H1 (cell line): ENCODE measurements around the gene ZNF562. TPM values are rescaled to one million over a fixed set of nuclear protein-coding genes. Genes with fewer than 3 reads are reported as not detected.
"Not testable (repeated sequence)": the region's sequence is repeated elsewhere in the genome, so short reads cannot be mapped to it uniquely, and the experiment has no call there.

ENCODE experiments used
- CTCF ChIA-PET: fragments of 300-600 bp; sonication (Branson Sonifier 250); formaldehyde crosslinking; loops from one replicate; lab custom pipeline; 2021; ENCODE audit not compliant: partially characterized antibody; lab: Charles Lee
- POLR2A ChIA-PET: fragments of 300-600 bp; sonication (Branson Sonifier 250); formaldehyde crosslinking; loops from one replicate; lab custom pipeline; 2021; ENCODE audit warnings: inconsistent platforms; ENCODE audit not compliant: partially characterized antibody; lab: Charles Lee
- DNase-seq, 2 experiments: peaks; one replicate each; pipeline versions ENCODE4 v3.0.0 to v3.0.0-alpha.2; 2010 to 2022; ENCODE audit warnings: low spot score in 2 of 2, low read depth in 1 of 2, mixed read lengths in 1 of 2
- FAIRE-seq: peaks from 2 replicates; lab custom pipeline; 2011; peaks lifted over from hg19 to GRCh38; lab: Jason Lieb, UNC
- H2AFZ ChIP-seq: 2 replicates; pipeline ENCODE4 v1.8.1; 2012; ENCODE audit warnings: low read length, inconsistent platforms
- H2AK5ac ChIP-seq: 2 replicates; pipeline ENCODE4 v1.6.1; 2013; ENCODE audit warnings: low read depth, low read length
- H2BK120ac ChIP-seq: replicated peaks from 2 replicates; pipeline ENCODE3; 2013; ENCODE audit warnings: low read depth, low read length, inconsistent platforms
- H2BK12ac ChIP-seq: 2 replicates; pipeline ENCODE4 v1.6.1; 2013; ENCODE audit warnings: low read depth, low read length
- H2BK15ac ChIP-seq: 2 replicates; pipeline ENCODE4 v1.6.1; 2013; ENCODE audit warnings: low read length
- H2BK20ac ChIP-seq: 2 replicates; pipeline ENCODE4 v1.6.1; 2013; ENCODE audit warnings: low read length
- H2BK5ac ChIP-seq: 2 replicates; pipeline ENCODE4 v1.6.1; 2013; ENCODE audit warnings: low read depth, low read length
- H3K14ac ChIP-seq: 2 replicates; pipeline ENCODE4 v1.6.1; 2013; ENCODE audit warnings: inconsistent platforms; ENCODE audit not compliant: insufficient read length
- H3K18ac ChIP-seq: 2 replicates; pipeline ENCODE4 v1.6.1; 2013; ENCODE audit warnings: low read length; ENCODE audit errors: extremely low read depth
- H3K23ac ChIP-seq: 2 replicates; pipeline ENCODE4 v1.6.1; 2013; ENCODE audit warnings: inconsistent platforms; ENCODE audit not compliant: insufficient read length
- H3K23me2 ChIP-seq: 2 replicates; pipeline ENCODE4 v1.6.1; 2013; ENCODE audit warnings: low read depth, low read length
- H3K27ac ChIP-seq: 2 replicates; pipeline ENCODE4 v1.6.1; 2011; ENCODE audit warnings: low read depth, low read length, inconsistent platforms
- H3K27me3 ChIP-seq, 4 experiments: replicated peaks in 1 of 4; 1 replicate in 1 of 4; 2 replicates in 3 of 4; pipeline versions ENCODE4 v1.6.1 to v1.8.1; 2011 to 2013; ENCODE audit warnings: low read length in 3 of 4, mild to moderate bottlenecking in 3 of 4, inconsistent platforms in 2 of 4, mixed read lengths in 2 of 4, moderate library complexity in 1 of 4; ENCODE audit not compliant: control insufficient read depth in 3 of 4, insufficient read depth in 3 of 4; ENCODE audit errors: extremely low read depth in 1 of 4
- H3K36me3 ChIP-seq, 4 experiments: 2 replicates each; pipeline versions ENCODE4 v1.6.1 to v1.8.1; 2011 to 2013; ENCODE audit warnings: mild to moderate bottlenecking in 4 of 4, low read length in 3 of 4, moderate library complexity in 2 of 4, control low read depth in 1 of 4, inconsistent platforms in 1 of 4; ENCODE audit not compliant: insufficient read depth in 4 of 4, control insufficient read depth in 2 of 4
- H3K4ac ChIP-seq: replicated peaks from 2 replicates; pipeline ENCODE3; 2013; ENCODE audit warnings: low read length, low read depth, mixed read lengths, inconsistent platforms; ENCODE audit not compliant: insufficient read length
- H3K4me1 ChIP-seq, 4 experiments: replicated peaks in 1 of 4; 1 replicate in 1 of 4; 2 replicates in 3 of 4; pipeline versions ENCODE4 v1.6.1 to v1.8.1; 2011 to 2013; ENCODE audit warnings: low read length in 3 of 4, inconsistent platforms in 2 of 4, mixed read lengths in 1 of 4; ENCODE audit not compliant: insufficient read depth in 4 of 4, control insufficient read depth in 3 of 4
- H3K4me2 ChIP-seq, 2 experiments: 2 replicates each; pipeline versions ENCODE4 v1.6.1 to v1.8.1; 2011 to 2013; ENCODE audit warnings: low read depth in 2 of 2, low read length in 2 of 2, control low read depth in 1 of 2, inconsistent platforms in 1 of 2, mild to moderate bottlenecking in 1 of 2; ENCODE audit not compliant: insufficient read depth in 1 of 2
- H3K4me3 ChIP-seq, 4 experiments: fragments of 200-600, 300-600 bp in 1 of 4; sonication (generic), shearing (Covaris generic), sonication (Bioruptor Twin) in 1 of 4; 2 replicates each; pipeline versions ENCODE4 v1.5.1 to v1.8.1; 2011 to 2016; ENCODE audit warnings: low read length in 4 of 4, low read depth in 3 of 4, control low read depth in 2 of 4, inconsistent platforms in 2 of 4, mild to moderate bottlenecking in 2 of 4, mixed read lengths in 1 of 4, moderate library complexity in 1 of 4; ENCODE audit not compliant: insufficient read depth in 2 of 4; ENCODE audit errors: extremely low read depth in 1 of 4
- H3K56ac ChIP-seq: replicated peaks from 2 replicates; pipeline ENCODE3; 2013; ENCODE audit warnings: low read depth, mild to moderate bottlenecking, mixed read lengths, low read length, inconsistent platforms; ENCODE audit not compliant: insufficient read length
- H3K79me1 ChIP-seq: 2 replicates; pipeline ENCODE4 v1.6.1; 2013; ENCODE audit warnings: low read depth, low read length, control low read depth
- H3K79me2 ChIP-seq, 2 experiments: 2 replicates each; pipeline versions ENCODE4 v1.6.1 to v1.8.1; 2012 to 2013; ENCODE audit warnings: low read length in 2 of 2, mild to moderate bottlenecking in 2 of 2, inconsistent platforms in 1 of 2; ENCODE audit not compliant: insufficient read depth in 2 of 2, control insufficient read depth in 1 of 2
- H3K9ac ChIP-seq, 4 experiments: replicated peaks in 1 of 4; 1 replicate in 1 of 4; 2 replicates in 3 of 4; pipeline versions ENCODE4 v1.6.1 to v1.8.1; 2011 to 2013; ENCODE audit warnings: low read depth in 3 of 4, low read length in 3 of 4, control low read depth in 2 of 4, mild to moderate bottlenecking in 2 of 4, moderate library complexity in 2 of 4, inconsistent platforms in 1 of 4; ENCODE audit errors: extremely low read depth in 1 of 4
- H3K9me3 ChIP-seq, 2 experiments: 2 replicates each; pipeline versions ENCODE4 v1.6.1 to v1.8.1; 2012 to 2013; ENCODE audit warnings: mild to moderate bottlenecking in 2 of 2, moderate library complexity in 2 of 2, control low read depth in 1 of 2, inconsistent platforms in 1 of 2, low read depth in 1 of 2, low read length in 1 of 2, mixed read lengths in 1 of 2; ENCODE audit not compliant: insufficient read depth in 2 of 2
- H4K20me1 ChIP-seq, 2 experiments: replicated peaks in 1 of 2; 2 replicates each; pipeline versions ENCODE3 to v1.8.1; 2011 to 2013; ENCODE audit warnings: inconsistent platforms in 2 of 2, low read length in 2 of 2, mild to moderate bottlenecking in 1 of 2; ENCODE audit not compliant: insufficient read depth in 2 of 2, control insufficient read depth in 1 of 2
- H4K5ac ChIP-seq: 2 replicates; pipeline ENCODE4 v1.6.1; 2013; ENCODE audit warnings: low read length, low read depth, mixed read lengths, inconsistent platforms; ENCODE audit not compliant: insufficient read length
- H4K8ac ChIP-seq: 2 replicates; pipeline ENCODE4 v1.8.0; 2013; ENCODE audit warnings: mild to moderate bottlenecking, moderate library complexity, low read length, inconsistent platforms; ENCODE audit not compliant: insufficient read depth; ENCODE audit errors: extremely low read depth
- H4K91ac ChIP-seq: replicated peaks from 2 replicates; pipeline ENCODE3; 2013; ENCODE audit warnings: low read length, mixed read lengths, inconsistent platforms; ENCODE audit not compliant: insufficient read length
- ZNF274 ChIP-seq: IDR thresholded peaks from 2 replicates; pipeline ENCODE4 v1.7.0; 2012; ENCODE audit warnings: low read length, borderline replicate concordance; ENCODE audit errors: extremely low read depth
- WGBS, 2 experiments: shearing (Covaris generic) in 1 of 2; methylation state at CpG; one replicate each; pipeline versions ENCODE4 v1.1.6 to v1.1.7; 2013 to 2015; ENCODE audit warnings: low lambda C conversion rate in 2 of 2, mixed read lengths in 2 of 2, inconsistent platforms in 1 of 2, low coverage in 1 of 2, missing lambda C conversion rate in 1 of 2; ENCODE audit not compliant: insufficient replicate concordance in 2 of 2, insufficient coverage in 1 of 2, insufficient read length in 1 of 2; ENCODE audit errors: extremely low coverage in 1 of 2, missing lambda C conversion rate in 1 of 2; 5-methylcytosine and 5-hydroxymethylcytosine counted together
- polyA plus RNA-seq, 7 experiments: library from polyadenylated mRNA; depleted of rRNA in 3 of 7; stranded (reverse) in 5 of 7; unstranded in 2 of 7; fragments of >200 nt in 5 of 7; fragments of 200-250 nt in 2 of 7; gene quantifications; 1 replicate in 5 of 7; 2 replicates in 1 of 7; 4 replicates in 1 of 7; pipeline versions ENCODE4 v1.2.1 to v1.2.3, GENCODE V29; 2011 to 2013; ENCODE audit warnings: missing spikeins in 2 of 7, mixed read lengths in 2 of 7
- total RNA-seq: library from RNA; stranded (reverse); fragmentation: NEBNext Ultra II Directional; extraction: Animal tissue kit (Norgen Biotek cat#: 25700); gene quantifications from 2 replicates; pipeline ENCODE4 v1.2.1, GENCODE V29; 2021

Gene ZNF562
- total and polyA plus RNA-seq, 2 of the 8 experiments (the other 6 are each of a cell fraction or from before 2014, with no cell fraction given), result 0.12 to 2.5 TPM

DNA sequence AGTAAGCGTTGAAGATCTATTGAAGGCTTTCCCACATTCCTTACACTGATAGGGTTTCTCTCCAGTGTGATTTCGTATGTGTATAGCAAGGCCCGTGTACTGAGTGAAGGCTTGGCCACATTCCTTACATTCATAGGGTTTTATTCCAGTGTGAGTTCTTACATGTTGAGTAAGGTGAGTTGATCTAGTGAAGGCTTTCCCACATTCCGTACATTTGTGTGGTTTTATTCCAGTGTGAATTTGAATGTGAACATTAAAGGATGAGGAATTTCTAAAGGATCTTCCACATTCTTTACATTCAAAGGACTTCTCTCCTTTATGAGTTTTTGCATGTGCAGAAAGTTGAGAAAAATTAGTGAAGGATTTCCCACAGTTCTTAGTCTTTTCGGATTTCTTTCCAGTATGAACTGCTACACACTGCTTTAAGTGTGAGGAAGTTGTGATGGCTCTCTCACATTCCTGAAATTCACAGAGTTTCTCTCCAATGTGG lies 21.8 kb downstream of the ZNF562 start:
- H3K23me2 ChIP-seq, H2AFZ ChIP-seq, H3K4me1 ChIP-seq, DNase-seq, H3K4ac ChIP-seq, H2BK20ac ChIP-seq, H4K5ac ChIP-seq, H2AK5ac ChIP-seq, H3K56ac ChIP-seq, H3K27ac ChIP-seq, H4K20me1 ChIP-seq, H3K4me3 ChIP-seq, H3K9ac ChIP-seq, H3K23ac ChIP-seq, H3K27me3 ChIP-seq, H3K18ac ChIP-seq, POLR2A ChIA-PET, H3K79me2 ChIP-seq, H3K14ac ChIP-seq, H2BK120ac ChIP-seq, H3K4me2 ChIP-seq, H4K91ac ChIP-seq, H2BK5ac ChIP-seq, FAIRE-seq, H4K8ac ChIP-seq, H2BK15ac ChIP-seq, H3K79me1 ChIP-seq, H2BK12ac ChIP-seq: not testable (repeated sequence)
- Histone ChIP-seq H3K36me3 (peaks cover 0 to 60% (median 19%) of the 10 kb centered on the region in 4 experiments; a peak in 6 of 8 replicates), H3K9me3 (peaks cover 39 to 45% of the 10 kb centered on the region in 2 experiments)
- 90% methylated on average over 5 of the region's 5 CpGs; no CpG with 5 or more reads in 1 of the 2 experiments for WGBS, 2 experiments
- 0 out of 2 replicates have a peak, but pooled peaks have one; percentile 40 for TF ChIP-seq ZNF274
- CTCF ChIA-PET, result interaction anchor here (0.7 kb wide), 1 partner anchor 20 kb away, joined by 3 read pairs; no protein-coding TSS in a partner anchor
